HG03565 (cell line): ENCODE data around the gene HIPK2.

Experiments used
- ATAC-seq: cut with Tn5 transposase; IDR thresholded peaks from one replicate; pipeline ENCODE4 v1.9.1; 2021; ENCODE audit warnings: mild to moderate bottlenecking, moderate library complexity; ENCODE audit not compliant: unreplicated experiment

Gene HIPK2

GRCh38 chr7:139718141-139718540 lies 59.7 kb downstream of the HIPK2 start:
- no peak for ATAC-seq

- no peak for ATAC-seq
Measured at GRCh38 chr7:139716156-139716942, 61.4 kb downstream of the HIPK2 start.

GRCh38 chr7:139715194-139715815 lies 62.5 kb downstream of the HIPK2 start:
- ATAC-seq = no peak

GRCh38 chr7:139714163-139714901 lies 63.5 kb downstream of the HIPK2 start:
- peak; percentile 91 for ATAC-seq

GRCh38 chr7:139713526-139714162 lies 64.2 kb downstream of the HIPK2 start:
- no peak for ATAC-seq

- no peak for ATAC-seq
Measured at GRCh38 chr7:139713061-139713460, 64.7 kb downstream of the HIPK2 start.

- no peak for ATAC-seq
Measured at GRCh38 chr7:139711991-139712743, 65.6 kb downstream of the HIPK2 start.

- no peak for ATAC-seq
Measured at GRCh38 chr7:139710036-139710435, 67.8 kb downstream of the HIPK2 start.

- ATAC-seq = no peak
Measured at GRCh38 chr7:139709485-139709884, 68.3 kb downstream of the HIPK2 start.

- peak; percentile 87 for ATAC-seq
Measured at GRCh38 chr7:139708541-139708940, 69.3 kb downstream of the HIPK2 start.

GRCh38 chr7:139706837-139707236 lies 71.0 kb downstream of the HIPK2 start:
- ATAC-seq = no peak

- ATAC-seq = no peak
Measured at GRCh38 chr7:139704308-139704879, 73.4 kb downstream of the HIPK2 start.

- peak; percentile 16 for ATAC-seq
Measured at GRCh38 chr7:139703487-139704307, 74.1 kb downstream of the HIPK2 start.

- ATAC-seq = peak; percentile 56
Measured at GRCh38 chr7:139702811-139703486, 74.8 kb downstream of the HIPK2 start.

- ATAC-seq = no peak
Measured at GRCh38 chr7:139702313-139702731, 75.5 kb downstream of the HIPK2 start.

GRCh38 chr7:139701908-139702307 lies 75.9 kb downstream of the HIPK2 start:
- ATAC-seq = no peak

GRCh38 chr7:139700505-139701235 lies 77.1 kb downstream of the HIPK2 start:
- no peak for ATAC-seq
